Keratinocyte (primary cell): ENCODE results near the gene C2CD2L.
A peak's percentile ranks its signal among the peaks of the same experiment; 100 is the strongest.

Experiments used
- CTCF ChIP-seq, 3 experiments: IDR thresholded peaks in 1 of 3; conservative IDR thresholded peaks in 1 of 3; optimal IDR thresholded peaks in 1 of 3; 2 replicates in 2 of 3; 3 replicates in 1 of 3; pipeline versions ENCODE3 to v1.5.1; 2011; ENCODE audit warnings: low read length in 3 of 3, mild to moderate bottlenecking in 3 of 3, moderate library complexity in 2 of 3, control low read depth in 1 of 3, inconsistent platforms in 1 of 3; ENCODE audit not compliant: insufficient read depth in 2 of 3; ENCODE audit errors: extremely low read depth in 1 of 3
- EZH2 ChIP-seq: IDR thresholded peaks from one replicate; pipeline ENCODE4 v1.6.1; 2012; ENCODE audit warnings: inconsistent platforms, mild to moderate bottlenecking, low read length, moderate library complexity

- peak in 1 of 3 experiments; percentile 12 for TF ChIP-seq CTCF (optimal IDR thresholded peaks at IDR 0.05 in 1 of 3, IDR thresholded peaks at IDR 0.05 in 1 of 3, conservative IDR thresholded peaks at IDR 0.05 in 1 of 3; ENCODE audit: extremely low read depth in 1 of 3, insufficient read depth in 2 of 3, low read length in 3 of 3)
- TF ChIP-seq EZH2, result no peak
These were observed 6.0 kb upstream of the C2CD2L start for GRCh38 chr11:119100994-119101758.
